ENCODE measurements around the gene DEDD2.

Gene DEDD2

DNA sequence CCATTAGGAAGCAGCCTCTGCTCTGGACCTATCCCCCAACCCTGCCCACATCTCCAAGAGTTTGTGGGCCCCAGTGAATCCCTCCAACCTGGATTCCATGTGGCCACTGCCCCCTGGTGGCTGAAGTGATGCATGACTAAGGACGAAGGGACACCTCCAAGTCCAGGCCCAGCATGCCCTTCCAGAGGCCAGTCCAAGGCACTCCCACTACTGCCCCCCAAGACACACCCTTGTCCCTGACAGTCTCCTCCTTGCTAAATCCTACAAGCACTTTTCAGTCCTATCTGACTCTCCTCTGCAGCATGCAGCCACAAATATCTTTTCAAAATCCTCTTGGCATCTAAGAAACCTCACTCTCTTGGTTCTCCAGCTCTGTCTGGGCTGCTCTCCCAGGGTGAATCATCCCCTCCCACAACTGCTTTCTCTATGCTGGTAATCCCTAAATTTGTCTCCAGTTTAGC, 33.0 kb downstream of the DEDD2 start:
- Histone ChIP-seq H3K36me3 (ENCODE audit: insufficient read depth, low read length) (no peaks in the 10 kb centered on the region), H3K4me3 (ENCODE audit: low read depth in 1 of 2, low read length in 2 of 2) (no peak overlapping the region), H2AFZ (ENCODE audit: low read depth, low read length) (peak overlapping the region; percentile 66), H3K27ac (ENCODE audit: low read length) (peak overlapping the region; percentile 62), H3K4me2 (ENCODE audit: insufficient read depth, low read length) (peak overlapping the region; percentile 7; the same call in 1 of the 2 replicates), H3K9ac (ENCODE audit: low read depth, low read length) (peak overlapping the region; percentile 1; the same call in 1 of the 2 replicates), H3K4me1 (ENCODE audit: insufficient read depth, low read length) (peaks cover 19% of the 10 kb centered on the region), H3K79me2 (ENCODE audit: insufficient read depth, low read length) (no peaks in the 10 kb centered on the region), H3K27me3 (ENCODE audit: insufficient read depth, low read length, poor library complexity) (peaks cover 4% of the 10 kb centered on the region), H4K20me1 (ENCODE audit: insufficient read depth, low read length) (no peaks in the 10 kb centered on the region), H3K9me3 (ENCODE audit: insufficient read depth, low read length, severe bottlenecking) (no peaks in the 10 kb centered on the region)
- TF ChIP-seq, protein P1, sequence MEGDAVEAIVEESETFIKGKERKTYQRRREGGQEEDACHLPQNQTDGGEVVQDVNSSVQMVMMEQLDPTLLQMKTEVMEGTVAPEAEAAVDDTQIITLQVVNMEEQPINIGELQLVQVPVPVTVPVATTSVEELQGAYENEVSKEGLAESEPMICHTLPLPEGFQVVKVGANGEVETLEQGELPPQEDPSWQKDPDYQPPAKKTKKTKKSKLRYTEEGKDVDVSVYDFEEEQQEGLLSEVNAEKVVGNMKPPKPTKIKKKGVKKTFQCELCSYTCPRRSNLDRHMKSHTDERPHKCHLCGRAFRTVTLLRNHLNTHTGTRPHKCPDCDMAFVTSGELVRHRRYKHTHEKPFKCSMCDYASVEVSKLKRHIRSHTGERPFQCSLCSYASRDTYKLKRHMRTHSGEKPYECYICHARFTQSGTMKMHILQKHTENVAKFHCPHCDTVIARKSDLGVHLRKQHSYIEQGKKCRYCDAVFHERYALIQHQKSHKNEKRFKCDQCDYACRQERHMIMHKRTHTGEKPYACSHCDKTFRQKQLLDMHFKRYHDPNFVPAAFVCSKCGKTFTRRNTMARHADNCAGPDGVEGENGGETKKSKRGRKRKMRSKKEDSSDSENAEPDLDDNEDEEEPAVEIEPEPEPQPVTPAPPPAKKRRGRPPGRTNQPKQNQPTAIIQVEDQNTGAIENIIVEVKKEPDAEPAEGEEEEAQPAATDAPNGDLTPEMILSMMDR (IDR thresholded peaks at IDR 0.05; ENCODE audit: borderline replicate concordance, extremely low read depth, low read length, poor library complexity, severe bottlenecking) = peak; percentile 94
- TF ChIP-seq EZH2 (IDR thresholded peaks at IDR 0.05; ENCODE audit: borderline replicate concordance, low read depth, low read length, severe bottlenecking) = no peak
- DNase-seq (peak; percentile 72), ATAC-seq (ENCODE audit: insufficient read depth, low read depth) (peak; percentile 50; the same call in 2 of the 3 replicates)

DNA sequence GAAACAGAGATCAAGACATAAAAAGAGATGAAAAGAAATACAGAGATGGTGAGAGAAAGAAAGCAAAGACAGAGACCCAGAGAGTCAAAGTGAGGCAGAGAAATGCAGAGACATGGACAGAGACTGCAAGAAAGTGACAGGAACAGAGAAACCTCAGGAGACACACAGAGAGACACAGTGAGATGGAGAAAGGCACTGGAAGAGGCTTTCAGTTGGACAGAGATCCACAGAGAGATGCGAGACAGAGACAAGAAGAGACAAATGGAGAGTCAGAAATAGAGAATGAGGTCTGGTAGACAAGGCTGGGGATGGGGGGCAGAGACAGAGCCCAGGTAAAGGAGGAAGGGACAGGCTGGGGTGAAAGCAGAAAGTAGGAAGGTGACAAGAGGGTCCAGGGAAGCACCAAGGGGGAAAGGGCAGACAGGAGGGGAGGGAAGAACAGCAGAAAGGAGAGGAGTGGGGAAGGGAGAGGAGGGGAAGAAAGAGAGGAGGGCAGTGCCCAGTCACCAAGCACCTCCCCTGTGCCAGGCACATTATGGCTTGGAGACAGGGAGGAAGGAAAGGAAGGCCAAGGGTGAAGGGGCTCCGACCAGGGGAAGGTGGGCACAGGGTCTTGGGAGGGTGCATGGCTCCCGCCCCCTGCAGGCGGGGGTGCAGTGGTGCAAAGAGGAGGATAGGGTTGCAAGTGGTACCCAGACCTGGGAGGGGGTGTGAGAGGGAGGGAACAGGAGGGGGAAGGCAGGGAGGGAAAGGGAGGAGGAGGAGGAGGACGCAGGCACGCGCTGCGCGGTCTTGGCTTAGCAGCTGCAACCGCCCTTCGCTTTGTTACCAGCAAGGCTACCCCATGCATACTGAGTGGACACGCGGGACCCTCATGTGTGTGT, 38.4 kb downstream of the DEDD2 start:
- peaks cover 54% of the 10 kb centered on the region for H3K27me3 ChIP-seq (ENCODE audit: insufficient read depth, low read length, poor library complexity)
- no peak overlapping the region for H3K9ac ChIP-seq (ENCODE audit: low read depth, low read length)
- no peaks in the 10 kb centered on the region for H3K9me3 ChIP-seq (ENCODE audit: insufficient read depth, low read length, severe bottlenecking)
- H3K79me2 ChIP-seq (ENCODE audit: insufficient read depth, low read length) = no peaks in the 10 kb centered on the region
- 0 out of 2 replicates have a peak, but pooled peaks cover 3% of the 10 kb centered on the region for H4K20me1 ChIP-seq (ENCODE audit: insufficient read depth, low read length)
- peaks cover 20% of the 10 kb centered on the region for H3K4me1 ChIP-seq (ENCODE audit: insufficient read depth, low read length)
- ATAC-seq (ENCODE audit: insufficient read depth, low read depth) = no peak
- no peak overlapping the region for H3K4me3 ChIP-seq (ENCODE audit: low read depth in 1 of 2, low read length in 2 of 2)
- H3K27ac ChIP-seq (ENCODE audit: low read length) = no peak overlapping the region
- DNase-seq = peak; percentile 47
- TF ChIP-seq, protein P1 (IDR thresholded peaks at IDR 0.05; ENCODE audit: borderline replicate concordance, extremely low read depth, low read length, poor library complexity, severe bottlenecking) = peak; percentile 66
- TF ChIP-seq EZH2 (IDR thresholded peaks at IDR 0.05; ENCODE audit: borderline replicate concordance, low read depth, low read length, severe bottlenecking) = no peak
- H2AFZ ChIP-seq (ENCODE audit: low read depth, low read length) = no peak overlapping the region
- no peak overlapping the region for H3K4me2 ChIP-seq (ENCODE audit: insufficient read depth, low read length)
- no peaks in the 10 kb centered on the region for H3K36me3 ChIP-seq (ENCODE audit: insufficient read depth, low read length)

DNA sequence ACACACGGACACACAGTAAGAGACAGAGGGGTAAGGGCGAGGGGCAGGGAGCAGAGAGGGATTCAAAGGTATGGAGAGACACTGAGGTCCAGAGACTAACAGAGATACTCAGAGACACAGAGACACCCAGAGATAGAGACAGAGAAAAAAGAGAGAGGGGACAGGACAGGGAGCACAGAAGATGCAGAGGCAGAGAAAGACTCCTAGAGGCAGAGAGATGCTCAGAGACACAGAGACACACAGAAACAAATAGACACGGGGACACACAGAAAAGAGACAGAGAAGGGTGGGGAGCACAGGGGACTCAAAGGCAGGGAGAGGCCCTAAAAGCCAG, 39.8 kb downstream of the DEDD2 start:
- Histone ChIP-seq H3K4me3 (ENCODE audit: low read depth in 1 of 2, low read length in 2 of 2) (peak overlapping the region in 1 of 2 experiments; percentile 54; a peak in 2 of 4 replicates), H3K9me3 (ENCODE audit: insufficient read depth, low read length, severe bottlenecking) (no peaks in the 10 kb centered on the region), H2AFZ (ENCODE audit: low read depth, low read length) (no peak overlapping the region), H3K27ac (ENCODE audit: low read length) (no peak overlapping the region), H3K4me1 (ENCODE audit: insufficient read depth, low read length) (peaks cover 20% of the 10 kb centered on the region), H3K79me2 (ENCODE audit: insufficient read depth, low read length) (no peaks in the 10 kb centered on the region), H3K36me3 (ENCODE audit: insufficient read depth, low read length) (no peaks in the 10 kb centered on the region), H3K27me3 (ENCODE audit: insufficient read depth, low read length, poor library complexity) (peaks cover 54% of the 10 kb centered on the region), H3K9ac (ENCODE audit: low read depth, low read length) (peak overlapping the region; percentile 37; the same call in 1 of the 2 replicates), H3K4me2 (ENCODE audit: insufficient read depth, low read length) (peak overlapping the region; percentile 84), H4K20me1 (ENCODE audit: insufficient read depth, low read length) (0 out of 2 replicates have a peak, but pooled peaks cover 3% of the 10 kb centered on the region)
- TF ChIP-seq EZH2 (IDR thresholded peaks at IDR 0.05; ENCODE audit: borderline replicate concordance, low read depth, low read length, severe bottlenecking) = no peak
- TF ChIP-seq, protein P1 (IDR thresholded peaks at IDR 0.05; ENCODE audit: borderline replicate concordance, extremely low read depth, low read length, poor library complexity, severe bottlenecking) = no peak
- ATAC-seq (ENCODE audit: insufficient read depth, low read depth) (no peak), DNase-seq (no peak)

Data from DND-41 (cell line).